AG04449 (cell line): ENCODE results near the gene TXNDC2.

Experiments used
- CTCF ChIA-PET: fragments of 350-600 bp; formaldehyde crosslinking; extraction: SDS; loops from one replicate; lab custom pipeline; 2021; ENCODE audit warnings: antibody characterized with exemption; lab: Yijun Ruan, JAX
- POLR2A ChIA-PET: fragments of 400-600, 350-600 bp; formaldehyde crosslinking; extraction: SDS; loops from one replicate; lab custom pipeline; 2020; ENCODE audit warnings: antibody characterized with exemption, inconsistent platforms; lab: Yijun Ruan, JAX
- DNase-seq: peaks from one replicate; pipeline ENCODE4 v3.0.0-alpha.2; 2010; ENCODE audit warnings: low read depth, low spot score
- H3K4me3 ChIP-seq: 2 replicates; pipeline ENCODE4 v1.5.1; 2011; ENCODE audit warnings: low read depth, mild to moderate bottlenecking, control low read depth, low read length
- TF ChIP-seq, protein P1 (sequence below): IDR thresholded peaks from one replicate; pipeline ENCODE4 v1.5.1; 2011; ENCODE audit warnings: mild to moderate bottlenecking, moderate library complexity, low read length, control low read depth, inconsistent platforms; ENCODE audit not compliant: insufficient read depth; ENCODE audit errors: missing control alignments

The TXNDC2 gene

DNA sequence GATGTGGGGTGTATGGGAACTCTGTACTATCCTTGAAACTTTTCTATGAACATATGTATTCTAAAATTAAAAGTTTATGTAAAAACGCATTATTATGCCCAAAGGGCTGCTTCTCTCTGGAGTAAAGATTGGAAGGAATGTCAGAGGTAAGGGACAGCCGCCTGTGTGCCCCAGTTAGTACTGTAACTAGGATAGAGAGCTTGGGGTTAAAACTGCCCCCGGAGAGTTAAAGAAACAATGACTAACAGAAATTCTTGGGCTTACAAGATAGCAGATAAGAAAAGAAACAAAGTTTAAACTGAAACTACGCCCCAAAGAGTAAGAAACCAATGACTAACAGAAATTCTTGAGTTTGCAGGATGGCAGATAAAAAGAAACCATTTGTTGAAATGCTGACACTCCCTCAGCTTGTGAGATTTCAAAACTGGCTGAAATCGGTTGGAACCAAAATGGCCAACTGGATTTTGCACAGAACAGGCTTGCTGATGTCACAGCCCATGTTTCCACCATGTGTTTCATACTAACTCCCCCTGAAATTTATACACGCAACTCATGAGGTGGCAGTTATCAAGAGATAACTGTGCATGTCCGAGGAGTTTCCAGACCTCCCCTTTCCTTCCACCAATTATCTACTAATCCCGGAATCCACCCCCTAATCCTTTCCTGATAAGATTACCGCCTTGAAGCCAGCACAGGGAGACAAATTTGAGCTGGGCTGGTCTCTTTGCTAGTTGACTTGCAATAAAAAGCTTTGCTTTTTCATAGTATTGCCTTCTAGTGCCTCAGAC is 8.7 kb upstream of the TXNDC2 start:
- CTCF ChIA-PET: no interaction called here
- TF ChIP-seq, protein P1, sequence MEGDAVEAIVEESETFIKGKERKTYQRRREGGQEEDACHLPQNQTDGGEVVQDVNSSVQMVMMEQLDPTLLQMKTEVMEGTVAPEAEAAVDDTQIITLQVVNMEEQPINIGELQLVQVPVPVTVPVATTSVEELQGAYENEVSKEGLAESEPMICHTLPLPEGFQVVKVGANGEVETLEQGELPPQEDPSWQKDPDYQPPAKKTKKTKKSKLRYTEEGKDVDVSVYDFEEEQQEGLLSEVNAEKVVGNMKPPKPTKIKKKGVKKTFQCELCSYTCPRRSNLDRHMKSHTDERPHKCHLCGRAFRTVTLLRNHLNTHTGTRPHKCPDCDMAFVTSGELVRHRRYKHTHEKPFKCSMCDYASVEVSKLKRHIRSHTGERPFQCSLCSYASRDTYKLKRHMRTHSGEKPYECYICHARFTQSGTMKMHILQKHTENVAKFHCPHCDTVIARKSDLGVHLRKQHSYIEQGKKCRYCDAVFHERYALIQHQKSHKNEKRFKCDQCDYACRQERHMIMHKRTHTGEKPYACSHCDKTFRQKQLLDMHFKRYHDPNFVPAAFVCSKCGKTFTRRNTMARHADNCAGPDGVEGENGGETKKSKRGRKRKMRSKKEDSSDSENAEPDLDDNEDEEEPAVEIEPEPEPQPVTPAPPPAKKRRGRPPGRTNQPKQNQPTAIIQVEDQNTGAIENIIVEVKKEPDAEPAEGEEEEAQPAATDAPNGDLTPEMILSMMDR: no peak
- POLR2A ChIA-PET: interaction anchor here (0.7 to 1.1 kb wide), 3 partner anchors 9 to 36 kb away, joined by 3 read pairs; partner anchors contain the start of genes TXNDC2 and VAPA
- H3K4me3 ChIP-seq: peak overlapping the region; percentile 52
- peak; percentile 69 for DNase-seq

DNA sequence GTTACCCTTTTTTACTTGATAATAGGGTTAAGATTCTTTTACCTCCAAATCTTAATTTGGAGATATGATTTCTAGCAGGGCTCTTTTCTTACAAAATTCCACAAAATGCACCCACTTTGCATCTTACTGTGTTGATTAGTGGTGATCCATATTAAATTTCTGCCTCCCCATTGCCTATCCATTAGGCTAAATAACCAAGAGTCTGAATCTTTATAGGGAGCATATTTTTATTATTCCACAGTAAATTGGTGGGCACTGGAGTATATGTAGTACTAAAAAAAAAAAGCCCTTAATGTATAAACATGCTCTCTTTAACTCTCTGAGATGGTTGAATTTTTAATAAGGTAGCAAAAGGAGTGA is 8.1 kb upstream of the TXNDC2 start:
- CTCF ChIA-PET: no interaction called here
- peak overlapping the region; percentile 52 for H3K4me3 ChIP-seq
- POLR2A ChIA-PET: interaction anchor here (1.0 to 1.1 kb wide), 2 partner anchors 11 to 36 kb away, joined by 3 read pairs; partner anchors contain the start of gene VAPA
- TF ChIP-seq, protein P1: no peak
- DNase-seq: no peak

DNA sequence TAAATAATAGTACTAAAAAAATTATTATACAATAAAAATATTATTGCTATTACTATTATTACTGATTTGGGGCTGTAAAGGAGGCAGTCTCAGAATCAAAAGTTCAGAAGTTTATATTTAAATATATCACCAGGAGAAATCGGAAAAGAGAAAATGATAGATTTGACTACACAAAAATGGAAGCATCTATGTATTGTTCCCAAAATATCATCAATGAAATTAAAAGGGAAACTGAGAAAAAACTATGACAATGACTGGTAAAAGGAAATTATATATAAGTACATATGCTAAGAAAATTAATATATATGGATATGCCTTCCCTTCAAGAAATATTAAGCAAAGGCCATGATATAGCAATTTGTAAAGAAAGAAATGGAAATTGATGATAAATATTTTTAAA is 7.7 kb upstream of the TXNDC2 start:
- TF ChIP-seq, protein P1: no peak
- CTCF ChIA-PET: no interaction called here
- POLR2A ChIA-PET: no interaction called here

DNA sequence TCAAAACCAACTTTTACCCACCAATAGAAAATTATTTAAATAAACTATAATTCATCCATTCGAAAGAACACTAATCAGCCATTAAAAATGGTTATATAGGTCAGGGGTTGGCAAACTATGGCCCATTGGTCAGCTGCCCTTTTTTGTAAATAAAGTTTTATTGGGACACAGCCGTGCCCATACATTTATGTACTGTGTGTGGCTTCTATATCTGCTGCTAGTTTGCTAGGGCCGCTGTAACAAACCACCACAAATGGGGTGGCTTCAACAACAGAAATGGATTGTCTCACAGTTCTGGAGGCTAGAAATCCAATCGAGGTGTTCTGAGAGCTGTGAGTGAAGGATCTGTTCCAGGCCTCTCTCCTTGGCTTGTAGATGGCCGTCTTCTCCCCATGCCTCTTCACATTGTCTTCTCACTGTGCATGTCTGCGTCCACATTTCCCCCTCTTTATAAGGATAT is 7.0 kb upstream of the TXNDC2 start:
- POLR2A ChIA-PET: no interaction called here
- no peak for DNase-seq
- H3K4me3 ChIP-seq: no peak overlapping the region
- CTCF ChIA-PET: no interaction called here
- TF ChIP-seq, protein P1: no peak

More for the DNA sequence above, 7.7 kb upstream of the TXNDC2 start:
- DNase-seq: no peak
- H3K4me3 ChIP-seq: no peak overlapping the region

DNA sequence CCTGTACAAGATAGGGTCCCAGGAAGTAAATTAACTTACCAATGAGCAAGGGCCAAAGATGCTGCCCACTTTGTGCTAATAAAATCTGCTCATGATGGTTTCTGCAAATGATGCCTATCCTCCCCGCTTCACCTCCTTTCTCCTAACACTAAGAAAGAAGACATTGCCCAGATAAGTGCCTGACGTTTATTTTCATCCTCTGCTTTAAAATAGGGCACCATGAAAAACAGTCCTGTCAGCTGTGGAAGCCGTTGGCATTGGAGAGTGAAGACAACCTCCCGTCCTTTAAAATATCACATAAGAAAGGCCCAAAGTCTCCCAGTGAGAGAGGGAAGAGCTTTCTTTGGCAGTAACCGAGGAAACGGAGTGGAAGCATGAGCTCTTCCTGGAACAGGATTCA is 1.7 kb upstream of the TXNDC2 start:
- no peak for DNase-seq
- TF ChIP-seq, protein P1: no peak
- POLR2A ChIA-PET: no interaction called here
- CTCF ChIA-PET: no interaction called here
- H3K4me3 ChIP-seq: no peak overlapping the region

DNA sequence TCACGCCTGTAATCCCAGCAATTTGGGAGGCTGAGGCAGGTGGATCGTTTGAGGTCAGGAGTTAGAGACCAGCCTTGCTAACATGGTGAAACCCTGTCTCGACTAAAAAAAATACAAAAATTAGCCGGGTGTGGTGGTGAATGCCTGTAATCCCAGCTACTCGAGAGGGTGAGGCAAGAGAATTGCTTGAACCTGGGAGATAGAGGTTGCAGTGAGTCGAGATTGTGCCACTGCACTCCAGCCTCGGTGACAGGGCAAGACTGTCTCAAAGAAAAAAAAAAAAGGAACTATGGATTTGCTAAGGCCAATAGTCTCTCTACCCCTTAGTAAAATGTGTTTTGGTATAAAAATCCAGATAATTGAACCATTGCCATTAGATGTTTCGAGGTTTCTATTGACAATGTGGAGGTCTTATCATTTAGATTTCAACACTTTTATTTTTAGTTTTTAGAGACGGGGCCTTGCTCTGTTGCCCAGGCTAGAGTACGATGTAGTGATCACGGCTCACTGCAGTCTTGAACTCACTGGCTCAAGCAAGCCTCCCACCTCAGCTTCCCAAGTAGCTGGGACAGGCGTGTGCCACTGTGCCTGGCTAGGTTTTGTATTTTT is 1.1 kb upstream of the TXNDC2 start:
- DNase-seq: no peak
- ChIA-PET CTCF (no interaction called here), POLR2A (no interaction called here)
- TF ChIP-seq, protein P1: no peak
- no peak overlapping the region for H3K4me3 ChIP-seq
